D721Med (cell line): ENCODE data around the gene IL12B.
"Not testable (repeated sequence)": the region's sequence is repeated elsewhere in the genome, so short reads cannot be mapped to it uniquely, and the experiment has no call there.

Experiments used
- DNase-seq: peaks from one replicate; pipeline ENCODE4 v3.0.0; 2011; ENCODE audit warnings: low spot score; ENCODE audit not compliant: insufficient read length
- FAIRE-seq: peaks from 2 replicates; lab custom pipeline; 2011; peaks lifted over from hg19 to GRCh38; lab: Jason Lieb, UNC
- CTCF ChIP-seq: IDR thresholded peaks from 2 replicates; pipeline ENCODE4 v1.5.1; 2012; ENCODE audit warnings: mild to moderate bottlenecking, control low read depth; ENCODE audit not compliant: insufficient read depth; ENCODE audit errors: missing control alignments

Gene IL12B

GRCh38 chr5:159304961-159305595 is 25.2 kb downstream of the IL12B start:
- DNase-seq: no peak

DNA sequence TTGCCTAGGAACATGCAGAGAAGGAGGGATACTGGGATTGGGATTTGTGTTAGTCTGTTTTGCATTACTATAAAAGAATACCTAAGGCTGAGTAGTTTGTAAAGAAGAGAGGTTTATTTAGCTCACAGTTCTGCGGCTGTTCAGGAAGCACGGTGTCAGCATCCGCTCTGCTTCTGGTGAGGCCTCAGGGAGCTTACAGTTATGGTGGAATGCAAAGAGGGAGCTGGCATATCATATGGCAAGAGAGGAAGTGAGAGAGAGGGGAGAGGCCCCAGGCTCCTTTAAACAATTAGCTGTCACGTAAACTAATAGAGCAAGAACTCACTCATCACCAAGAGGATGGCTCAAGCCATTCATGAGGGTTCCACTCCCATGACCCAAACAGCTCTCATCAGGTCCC is 27.0 kb downstream of the IL12B start:
- no peak for FAIRE-seq
- no peak for TF ChIP-seq CTCF
- DNase-seq: no peak

More at GRCh38 chr5:159304961-159305595, 25.2 kb downstream of the IL12B start:
- FAIRE-seq: no peak
- TF ChIP-seq CTCF: no peak

GRCh38 chr5:159301929-159302860 is 28.1 kb downstream of the IL12B start:
- not testable (repeated sequence) for DNase-seq, FAIRE-seq

DNA sequence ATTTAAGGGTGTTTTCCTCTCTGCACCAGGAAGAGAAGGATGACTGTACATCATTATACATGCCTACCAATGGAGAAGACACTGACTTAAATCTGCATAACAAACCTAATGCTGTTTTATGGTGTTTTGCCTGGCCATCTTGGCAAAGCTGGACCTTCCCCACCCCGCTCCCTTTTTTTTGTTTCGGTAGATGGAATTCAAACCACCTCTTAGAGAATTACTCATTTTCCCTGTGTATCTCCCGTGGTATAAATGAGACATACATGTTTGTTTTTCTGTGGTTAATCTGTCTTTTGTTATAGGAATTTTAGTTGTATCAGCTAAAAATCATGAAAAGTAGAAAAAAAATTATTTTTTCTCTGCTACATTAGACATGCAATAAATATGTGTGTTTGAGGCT is 28.8 kb downstream of the IL12B start:
- FAIRE-seq: no peak
- no peak for DNase-seq
- TF ChIP-seq CTCF: no peak

DNA sequence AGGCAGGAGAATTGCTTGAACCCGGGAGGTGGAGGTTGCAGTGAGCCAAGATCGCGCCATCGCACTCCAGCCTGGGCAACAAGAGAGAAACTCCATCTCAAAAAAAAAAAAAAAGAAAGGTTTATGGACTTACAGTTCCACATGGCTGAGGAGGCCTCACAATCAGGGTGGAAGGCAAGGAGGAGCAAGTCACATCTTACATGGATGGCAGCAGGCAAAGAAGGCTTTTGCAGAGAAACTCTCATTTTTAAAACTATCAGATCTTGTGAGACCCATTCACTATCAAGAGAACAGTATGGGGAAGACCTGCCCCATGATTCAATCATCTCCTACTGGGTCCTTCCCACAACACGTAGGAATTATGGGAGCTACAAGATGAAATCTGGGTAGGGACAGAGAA is 33.0 kb downstream of the IL12B start:
- DNase-seq, FAIRE-seq: not testable (repeated sequence)

GRCh38 chr5:159294921-159295320 is 35.4 kb downstream of the IL12B start:
- FAIRE-seq: no peak
- DNase-seq: no peak
- no peak for TF ChIP-seq CTCF

DNA sequence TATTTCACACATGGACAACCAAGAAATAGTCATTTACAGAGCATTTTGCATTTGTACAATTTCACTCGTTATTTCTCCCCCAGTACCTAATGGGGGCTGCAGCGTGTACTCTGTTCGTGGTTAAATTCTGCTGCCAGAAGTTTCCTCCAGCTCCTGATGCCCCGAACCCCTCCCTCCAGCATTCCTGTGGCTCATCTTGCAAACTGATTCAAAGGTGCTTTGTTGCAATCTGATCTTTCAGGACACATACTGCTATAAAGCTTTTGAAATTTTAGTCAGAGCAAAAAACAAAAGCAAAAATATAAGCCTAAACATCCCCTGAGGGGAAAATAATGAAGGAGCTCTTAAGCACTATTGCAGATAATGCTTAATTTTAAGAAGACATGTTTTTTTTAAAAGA is 39.5 kb downstream of the IL12B start:
- FAIRE-seq (no peak), DNase-seq (no peak)
- no peak for TF ChIP-seq CTCF

- TF ChIP-seq CTCF: peak; percentile 66
- DNase-seq (no peak), FAIRE-seq (peak; percentile 89)
These were observed 43.8 kb downstream of the IL12B start for GRCh38 chr5:159286420-159287035.
